Upper lobe of right lung (tissue), 1 donor: ENCODE results near the gene DIPK1C. TPM values are rescaled to one million over a fixed set of nuclear protein-coding genes. Genes with fewer than 3 reads are reported as not detected.

Experiments
- ATAC-seq: fragments of 200-7000 bp; cut with Tn5 transposase; one replicate; pipeline ENCODE4 v1.9.1; 2020; ENCODE audit warnings: mild to moderate bottlenecking, moderate library complexity
- DNase-seq: peaks from one replicate; pipeline ENCODE4 v3.0.0-alpha.2; 2020
- H3K27ac ChIP-seq: fragments of 200-600 bp; one replicate; pipeline ENCODE4 v1.8.0; 2022
- H3K27me3 ChIP-seq: fragments of 200-600 bp; one replicate; pipeline ENCODE4 v1.8.0; 2022; ENCODE audit warnings: mild to moderate bottlenecking
- H3K36me3 ChIP-seq: fragments of 200-600 bp; one replicate; pipeline ENCODE4 v1.8.0; 2022
- H3K4me1 ChIP-seq: fragments of 200-600 bp; one replicate; pipeline ENCODE4 v1.8.0; 2022
- H3K4me3 ChIP-seq: fragments of 200-600 bp; one replicate; pipeline ENCODE4 v1.8.0; 2022; ENCODE audit warnings: mild to moderate bottlenecking
- H3K9me3 ChIP-seq: fragments of 200-600 bp; one replicate; pipeline ENCODE4 v1.8.0; 2022
- intact Hi-C: fragments of 100-400 bp; cut with DNase I; formaldehyde crosslinking; loops from one replicate; pipeline ENCODE4 v1.11.0; 2022
- total RNA-seq: library from RNA; stranded (reverse); fragmentation: NEBNext Ultra II Directional; extraction: Animal tissue kit (Norgen Biotek cat#: 25700); gene quantifications from one replicate; pipeline ENCODE4 v1.2.1, GENCODE V29; 2021
- TF ChIP-seq, protein P1 (sequence below): fragments of 200-600 bp; IDR thresholded peaks from one replicate; pipeline ENCODE4 v1.8.0; 2022; ENCODE audit warnings: antibody characterized with exemption
- donor health status: DM: no; HTN: yes; CAD: no; lungs with severe emphysema.

Gene DIPK1C
- total RNA-seq, 1 donor from 2014 or later, result not detected

DNA sequence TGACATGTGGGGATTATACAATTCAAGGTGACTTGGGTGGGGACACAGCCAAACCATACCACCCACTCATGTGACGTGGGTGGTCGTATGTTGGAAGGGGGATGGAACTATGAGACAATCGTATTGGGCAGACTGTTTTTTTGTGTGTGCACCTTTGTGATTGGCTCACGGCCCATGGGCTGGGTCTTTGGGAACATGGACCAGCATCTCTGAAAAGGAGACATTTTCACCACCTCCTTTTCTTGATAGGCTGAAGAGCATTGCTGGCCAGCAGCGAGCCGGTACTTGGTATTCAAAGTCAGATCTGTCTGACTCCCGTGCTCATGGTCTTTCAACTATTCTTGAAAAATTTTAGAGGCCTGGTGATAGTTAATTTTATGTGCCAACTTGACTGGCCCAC, 62.1 kb downstream of the DIPK1C start:
- DNase-seq, result no peak
- Histone ChIP-seq H3K27me3 (no peaks in the 10 kb centered on the region), H3K9me3 (no peaks in the 10 kb centered on the region), H3K4me1 (peaks cover 8% of the 10 kb centered on the region), H3K4me3 (no peak overlapping the region), H3K36me3 (no peaks in the 10 kb centered on the region), H3K27ac (no peak overlapping the region)
- intact Hi-C loops, result no loop called here
- no peak for ATAC-seq
- TF ChIP-seq, protein P1, sequence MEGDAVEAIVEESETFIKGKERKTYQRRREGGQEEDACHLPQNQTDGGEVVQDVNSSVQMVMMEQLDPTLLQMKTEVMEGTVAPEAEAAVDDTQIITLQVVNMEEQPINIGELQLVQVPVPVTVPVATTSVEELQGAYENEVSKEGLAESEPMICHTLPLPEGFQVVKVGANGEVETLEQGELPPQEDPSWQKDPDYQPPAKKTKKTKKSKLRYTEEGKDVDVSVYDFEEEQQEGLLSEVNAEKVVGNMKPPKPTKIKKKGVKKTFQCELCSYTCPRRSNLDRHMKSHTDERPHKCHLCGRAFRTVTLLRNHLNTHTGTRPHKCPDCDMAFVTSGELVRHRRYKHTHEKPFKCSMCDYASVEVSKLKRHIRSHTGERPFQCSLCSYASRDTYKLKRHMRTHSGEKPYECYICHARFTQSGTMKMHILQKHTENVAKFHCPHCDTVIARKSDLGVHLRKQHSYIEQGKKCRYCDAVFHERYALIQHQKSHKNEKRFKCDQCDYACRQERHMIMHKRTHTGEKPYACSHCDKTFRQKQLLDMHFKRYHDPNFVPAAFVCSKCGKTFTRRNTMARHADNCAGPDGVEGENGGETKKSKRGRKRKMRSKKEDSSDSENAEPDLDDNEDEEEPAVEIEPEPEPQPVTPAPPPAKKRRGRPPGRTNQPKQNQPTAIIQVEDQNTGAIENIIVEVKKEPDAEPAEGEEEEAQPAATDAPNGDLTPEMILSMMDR, result no peak

DNA sequence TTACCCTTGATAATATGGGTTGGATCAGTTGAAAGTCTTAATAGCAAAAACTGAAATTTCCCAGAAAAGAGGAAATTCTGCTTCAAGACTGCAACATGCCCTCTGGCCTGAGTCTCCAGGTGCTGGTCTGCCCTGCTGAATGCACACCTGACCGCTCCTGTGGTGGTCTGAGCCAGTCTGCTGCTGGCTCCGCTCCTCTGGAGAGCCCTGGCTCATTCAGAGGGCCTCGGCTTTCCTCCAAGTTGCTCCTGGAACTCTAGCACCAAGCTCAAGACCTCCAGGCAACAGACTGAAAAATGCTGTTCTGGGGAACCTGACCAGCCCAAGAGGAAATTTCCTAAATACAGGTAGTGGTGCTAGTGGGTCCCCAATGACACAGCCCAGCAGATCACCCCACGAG, 64.8 kb downstream of the DIPK1C start:
- intact Hi-C loops, result no loop called here

DNA sequence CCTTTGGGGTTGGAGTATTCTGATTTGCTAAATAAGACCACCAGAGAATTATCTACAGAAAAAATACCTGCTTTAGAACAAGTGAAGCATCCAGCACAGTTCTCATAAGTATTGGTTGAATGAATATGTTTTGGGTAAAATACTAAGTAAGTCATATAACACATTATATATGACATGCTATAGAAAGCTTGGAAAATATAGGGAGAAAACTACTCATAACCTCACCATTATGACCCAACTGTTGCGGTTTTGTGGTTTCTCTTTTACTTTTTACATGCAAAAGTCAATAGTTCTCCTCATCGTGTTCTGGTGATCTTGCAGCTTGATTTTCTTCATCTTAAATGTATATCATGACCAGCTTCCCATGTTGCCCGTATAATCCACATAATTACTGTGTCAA, 66.2 kb downstream of the DIPK1C start:
- H3K9me3 ChIP-seq, result no peaks in the 10 kb centered on the region
- no peak overlapping the region for H3K27ac ChIP-seq
- intact Hi-C loops, result no loop called here
- H3K4me1 ChIP-seq, result no peaks in the 10 kb centered on the region
- H3K27me3 ChIP-seq, result no peaks in the 10 kb centered on the region
- H3K36me3 ChIP-seq, result no peaks in the 10 kb centered on the region
- TF ChIP-seq, protein P1, result no peak
- no peak overlapping the region for H3K4me3 ChIP-seq
- ATAC-seq (no peak), DNase-seq (no peak)

More for the DNA sequence above, 64.8 kb downstream of the DIPK1C start:
- H3K4me1 ChIP-seq, result peaks cover 8% of the 10 kb centered on the region
- H3K4me3 ChIP-seq, result no peak overlapping the region
- H3K9me3 ChIP-seq, result no peaks in the 10 kb centered on the region
- TF ChIP-seq, protein P1, result no peak
- ATAC-seq (no peak), DNase-seq (no peak)
- no peak overlapping the region for H3K27ac ChIP-seq
- H3K36me3 ChIP-seq, result no peaks in the 10 kb centered on the region
- H3K27me3 ChIP-seq, result no peaks in the 10 kb centered on the region

DNA sequence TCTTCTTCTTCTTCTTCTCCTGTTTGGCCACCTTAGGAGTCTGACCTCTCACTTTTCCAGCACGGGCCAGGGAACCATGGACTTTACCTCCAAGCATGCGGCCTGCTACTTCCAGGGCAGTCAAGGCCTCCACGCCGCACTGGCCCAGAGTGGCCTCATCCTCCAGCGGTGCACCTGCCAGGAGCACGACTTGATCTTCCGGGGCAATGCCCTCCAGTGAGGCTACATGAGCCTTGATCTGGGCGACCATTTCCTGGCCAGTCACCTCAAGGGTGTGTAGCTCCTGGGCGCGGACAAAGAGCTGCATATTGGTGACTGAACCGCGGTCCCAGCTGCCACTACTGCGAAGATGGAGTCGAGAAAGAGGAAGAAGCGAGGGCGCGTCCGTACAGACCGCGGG, 67.1 kb downstream of the DIPK1C start:
- Histone ChIP-seq H3K4me3 (no peak overlapping the region), H3K4me1 (no peaks in the 10 kb centered on the region), H3K27me3 (no peaks in the 10 kb centered on the region), H3K36me3 (no peaks in the 10 kb centered on the region), H3K9me3 (no peaks in the 10 kb centered on the region), H3K27ac (no peak overlapping the region)
- intact Hi-C loops, result no loop called here
- TF ChIP-seq, protein P1, result no peak
- ATAC-seq (no peak), DNase-seq (no peak)

DNA sequence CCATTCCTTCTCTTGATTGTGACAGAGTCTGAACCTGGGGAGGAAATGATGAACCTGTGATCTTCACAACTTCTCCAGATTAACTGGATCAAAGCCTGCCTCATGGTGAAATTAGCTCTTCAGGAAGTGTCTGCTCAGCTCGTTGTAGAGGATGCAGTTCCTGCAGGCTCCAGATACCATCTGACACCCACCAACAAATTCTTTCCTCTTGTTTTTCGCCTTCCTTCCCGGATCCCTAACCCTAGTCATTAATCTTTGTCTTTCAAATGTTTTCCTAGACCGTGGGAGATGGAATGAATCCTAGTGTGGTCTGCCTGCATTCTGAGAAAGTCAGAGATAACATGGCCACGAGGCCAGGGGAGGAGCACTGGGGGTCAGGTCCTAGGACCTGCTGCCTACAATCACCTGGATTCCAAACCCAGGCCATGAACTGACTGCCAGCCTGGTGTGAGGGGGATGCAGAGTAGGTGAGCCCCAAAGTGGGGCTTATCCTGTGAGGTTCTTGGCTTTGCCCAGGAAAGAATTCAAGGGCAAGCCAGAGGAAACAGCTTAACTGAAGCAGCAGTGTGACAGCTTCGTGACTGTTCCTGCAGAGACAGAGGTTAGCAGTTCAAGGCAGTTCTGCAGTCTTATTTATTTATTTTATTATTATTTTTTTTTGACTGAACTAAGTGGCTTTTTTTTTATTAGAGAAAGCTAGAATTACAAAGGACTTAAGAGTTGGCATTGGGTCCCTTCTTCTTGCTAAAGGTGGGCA, 67.8 kb downstream of the DIPK1C start:
- H3K9me3 ChIP-seq, result no peaks in the 10 kb centered on the region
- no peak overlapping the region for H3K27ac ChIP-seq
- H3K27me3 ChIP-seq, result no peaks in the 10 kb centered on the region
- H3K4me3 ChIP-seq, result no peak overlapping the region
- H3K36me3 ChIP-seq, result no peaks in the 10 kb centered on the region
- intact Hi-C loops, result no loop called here
- ATAC-seq (no peak), DNase-seq (no peak)
- H3K4me1 ChIP-seq, result no peaks in the 10 kb centered on the region
- TF ChIP-seq, protein P1, result no peak
